Common myeloid progenitor, CD34-positive (primary cell): ENCODE data around the gene COBLL1.

Experiments used
- CTCF ChIA-PET: fragments of 350-600 bp; sonication (Branson Sonifier 250); formaldehyde crosslinking; loops from one replicate; lab custom pipeline; 2021; ENCODE audit warnings: antibody characterized with exemption; lab: Charles Lee
- POLR2A ChIA-PET: fragments of 350-600 bp; sonication (Branson Sonifier 250); formaldehyde crosslinking; loops from one replicate; lab custom pipeline; 2021; ENCODE audit warnings: antibody characterized with exemption; lab: Charles Lee
- DNase-seq, 3 donors: peaks; one replicate each; pipeline versions ENCODE4 v3.0.0 to v3.0.0-alpha.2; 2013
- H3K27ac ChIP-seq, 2 experiments: 1 replicate in 1 of 2; 2 replicates in 1 of 2; pipeline ENCODE4 v1.7.0; 2013; ENCODE audit warnings: inconsistent platforms in 2 of 2, low read length in 2 of 2, mild to moderate bottlenecking in 2 of 2, low read depth in 1 of 2, moderate library complexity in 1 of 2; ENCODE audit not compliant: severe bottlenecking in 2 of 2, insufficient read depth in 1 of 2, poor library complexity in 1 of 2
- H3K27me3 ChIP-seq, 5 experiments: replicated peaks in 2 of 5; 1 replicate in 3 of 5; 2 replicates in 2 of 5; pipeline versions ENCODE4 v1.6.1 to v1.7.0; 2013; ENCODE audit warnings: low read length in 4 of 5, mild to moderate bottlenecking in 2 of 5, moderate library complexity in 2 of 5, inconsistent platforms in 1 of 5; ENCODE audit not compliant: insufficient read depth in 5 of 5, control insufficient read depth in 4 of 5
- H3K36me3 ChIP-seq, 4 experiments: 1 replicate in 2 of 4; 2 replicates in 2 of 4; pipeline versions ENCODE4 v1.6.1 to v1.7.0; 2013; ENCODE audit warnings: low read length in 3 of 4, control low read depth in 1 of 4, mild to moderate bottlenecking in 1 of 4; ENCODE audit not compliant: control insufficient read depth in 4 of 4, insufficient read depth in 4 of 4
- H3K4me1 ChIP-seq, 4 experiments: 1 replicate in 3 of 4; 2 replicates in 1 of 4; pipeline versions ENCODE4 v1.6.1 to v1.7.1; 2013; ENCODE audit warnings: low read length in 3 of 4, mild to moderate bottlenecking in 3 of 4, control low read depth in 1 of 4, inconsistent platforms in 1 of 4, moderate library complexity in 1 of 4; ENCODE audit not compliant: control insufficient read depth in 4 of 4, insufficient read depth in 4 of 4; ENCODE audit errors: control extremely low read depth in 1 of 4
- H3K4me3 ChIP-seq, 7 experiments: 1 replicate in 4 of 7; 2 replicates in 3 of 7; pipeline versions ENCODE4 v1.5.1 to v1.7.0; 2013; ENCODE audit warnings: mild to moderate bottlenecking in 7 of 7, low read length in 6 of 7, moderate library complexity in 6 of 7, inconsistent platforms in 2 of 7, low read depth in 2 of 7, control low read depth in 1 of 7; ENCODE audit not compliant: insufficient read depth in 4 of 7, control insufficient read depth in 1 of 7; ENCODE audit errors: extremely low read depth in 1 of 7
- H3K9me3 ChIP-seq, 5 experiments: 1 replicate in 4 of 5; 2 replicates in 1 of 5; pipeline versions ENCODE4 v1.6.1 to v1.7.1; 2013; ENCODE audit warnings: low read length in 4 of 5, mild to moderate bottlenecking in 2 of 5, inconsistent platforms in 1 of 5, low read depth in 1 of 5, moderate library complexity in 1 of 5; ENCODE audit not compliant: control insufficient read depth in 4 of 5, insufficient read depth in 2 of 5; ENCODE audit errors: control extremely low read depth in 1 of 5
- WGBS: methylation state at CpG from one replicate; pipeline ENCODE4 v1.1.5; 2013; ENCODE audit not compliant: insufficient coverage; 5-methylcytosine and 5-hydroxymethylcytosine counted together

The COBLL1 gene

GRCh38 chr2:164651361-164651760, 190.3 kb downstream of the COBLL1 start:
- Histone ChIP-seq H3K4me1 (no peaks in the 10 kb centered on the region), H3K27me3 (no peaks in the 10 kb centered on the region), H3K9me3 (peaks cover 0 to 11% (median 5%) of the 10 kb centered on the region in 5 experiments), H3K4me3 (no peak overlapping the region), H3K36me3 (no peaks in the 10 kb centered on the region), H3K27ac (no peak overlapping the region)
- WGBS: 100% methylated on average over 1 of the region's 1 CpG
- POLR2A ChIA-PET: no interaction called here
- CTCF ChIA-PET: no interaction called here
- DNase-seq: no peak

- CTCF ChIA-PET: interaction anchor here (1.6 kb wide), 1 partner anchor 33 kb away, joined by 3 read pairs; no protein-coding TSS in a partner anchor
- no peak overlapping the region for H3K27ac ChIP-seq
- H3K27me3 ChIP-seq: no peaks in the 10 kb centered on the region
- H3K9me3 ChIP-seq: no peaks in the 10 kb centered on the region
- H3K4me1 ChIP-seq: no peaks in the 10 kb centered on the region
- H3K36me3 ChIP-seq: no peaks in the 10 kb centered on the region
- no peak for DNase-seq
- POLR2A ChIA-PET: no interaction called here
- H3K4me3 ChIP-seq: no peak overlapping the region
- 100% methylated on average over 1 of the region's 1 CpG for WGBS
Measured at GRCh38 chr2:164644036-164644700, 197.5 kb downstream of the COBLL1 start.

GRCh38 chr2:164642946-164643555, 198.6 kb downstream of the COBLL1 start:
- no peaks in the 10 kb centered on the region for H3K36me3 ChIP-seq
- WGBS: 94% methylated on average over 5 of the region's 8 CpGs
- DNase-seq: no peak
- no peak overlapping the region for H3K4me3 ChIP-seq
- no peaks in the 10 kb centered on the region for H3K27me3 ChIP-seq
- no peak overlapping the region for H3K27ac ChIP-seq
- H3K4me1 ChIP-seq: no peaks in the 10 kb centered on the region
- CTCF ChIA-PET: interaction anchor here (0.9 to 1.6 kb wide), 2 partner anchors 25 to 34 kb away, joined by 3 read pairs; no protein-coding TSS in a partner anchor
- POLR2A ChIA-PET: no interaction called here
- no peaks in the 10 kb centered on the region for H3K9me3 ChIP-seq

DNA sequence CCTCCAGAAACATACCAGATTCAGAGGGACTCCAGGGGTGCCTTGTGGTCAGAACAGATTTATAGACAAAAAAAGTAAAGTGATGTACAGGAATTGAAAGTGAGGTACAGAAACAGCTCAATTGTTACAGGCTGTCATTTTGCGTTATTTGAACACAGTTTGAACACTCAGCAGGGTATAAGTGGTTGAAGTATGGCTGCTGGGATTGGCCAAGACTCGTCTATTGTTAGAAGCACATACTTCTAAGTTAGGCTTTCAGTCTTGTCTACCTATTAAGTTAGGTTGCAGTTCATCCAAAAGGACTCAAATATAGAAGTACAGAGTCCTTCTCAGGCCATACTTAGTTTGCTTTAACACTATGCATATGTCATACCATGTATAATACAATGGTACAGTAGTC, 199.4 kb downstream of the COBLL1 start:
- no peaks in the 10 kb centered on the region for H3K36me3 ChIP-seq
- no peak overlapping the region for H3K4me3 ChIP-seq
- H3K4me1 ChIP-seq: no peaks in the 10 kb centered on the region
- DNase-seq: no peak
- H3K9me3 ChIP-seq: no peaks in the 10 kb centered on the region
- POLR2A ChIA-PET: no interaction called here
- H3K27me3 ChIP-seq: no peaks in the 10 kb centered on the region
- CTCF ChIA-PET: interaction anchor here (0.9 to 1.6 kb wide), 2 partner anchors 26 to 35 kb away, joined by 3 read pairs; no protein-coding TSS in a partner anchor
- WGBS: 100% methylated on average over 2 of the region's 2 CpGs
- H3K27ac ChIP-seq: no peak overlapping the region
